ENCODE data around the gene BANF1.
"Not testable (repeated sequence)": the region's sequence is repeated elsewhere in the genome, so short reads cannot be mapped to it uniquely, and the experiment has no call there.

The BANF1 gene

GRCh38 chr11:66008468-66009101 lies 6.3 kb downstream of the BANF1 start (continued):
- no peak for TF ChIP-seq ZNF449 (tag by site-specific recombination; IDR thresholded peaks at IDR 0.05)
- TF ChIP-seq ZNF302 (tag by site-specific recombination; IDR thresholded peaks at IDR 0.05; ENCODE audit: low read depth): no peak
- no peak for TF ChIP-seq EGR2 (tag by site-specific recombination; IDR thresholded peaks at IDR 0.05; ENCODE audit: low read depth)
- no peak for TF ChIP-seq ZNF488 (tag by site-specific recombination; IDR thresholded peaks at IDR 0.05)
- TF ChIP-seq ZFP69B (tag by site-specific recombination; IDR thresholded peaks at IDR 0.05): no peak

- H3K4me1 ChIP-seq (ENCODE audit: control insufficient read depth, insufficient read depth, low read length); H3K4me3 ChIP-seq (ENCODE audit: low read depth, low read length); H3K9me3 ChIP-seq (ENCODE audit: control insufficient read depth, insufficient read depth, low read depth, low read length); H3K27ac ChIP-seq (ENCODE audit: extremely low read depth, low read depth, low read length); POLR2A ChIA-PET: not testable (repeated sequence)
- CTCF ChIA-PET: interaction anchor here (3.1 kb wide), 1 partner anchor 12 kb away, joined by 15 read pairs; no protein-coding TSS in a partner anchor
- H3K36me3 ChIP-seq (ENCODE audit: control insufficient read depth in 2 of 2, insufficient read depth in 1 of 2, low read length in 2 of 2): peaks cover 0 to 14% of the 10 kb centered on the region in 2 experiments; a peak in 1 of 3 replicates
These were observed 7.7 kb downstream of the BANF1 start for GRCh38 chr11:66010036-66010435.

GRCh38 chr11:66011239-66011784 lies 9.0 kb downstream of the BANF1 start:
- Histone ChIP-seq H3K4me1 (ENCODE audit: control insufficient read depth, insufficient read depth, low read length) (no peaks in the 10 kb centered on the region), H3K36me3 (ENCODE audit: control insufficient read depth in 2 of 2, insufficient read depth in 1 of 2, low read length in 2 of 2) (peaks cover 0 to under 1% of the 10 kb centered on the region in 2 experiments; a peak in 1 of 3 replicates), H3K27ac (ENCODE audit: extremely low read depth, low read depth, low read length) (no peak overlapping the region), H3K4me3 (ENCODE audit: low read depth, low read length) (no peak overlapping the region), H3K9me3 (ENCODE audit: control insufficient read depth, insufficient read depth, low read depth, low read length) (no peaks in the 10 kb centered on the region)
- TF ChIP-seq SCRT2 (tag by site-specific recombination; IDR thresholded peaks at IDR 0.05) (peak; percentile 31; the same call in 1 of the 2 replicates), ZNF341 (tag by site-specific recombination; IDR thresholded peaks at IDR 0.05; ENCODE audit: low read depth) (no peak), SCRT1 (tag by site-specific recombination; IDR thresholded peaks at IDR 0.05; ENCODE audit: borderline replicate concordance) (0 out of 2 replicates have a peak, but pooled peaks have one; percentile 12)
- ChIA-PET CTCF (interaction anchor here (0.7 to 3.1 kb wide), 4 partner anchors 11 to 375 kb away, joined by 3 to 15 read pairs (median 4); no protein-coding TSS in a partner anchor), POLR2A (interaction anchor here (0.6 to 1.4 kb wide), 4 partner anchors 9 to 471 kb away, joined by 3 to 5 read pairs (median 3); partner anchors contain the start of genes BANF1, EIF1AD and FIBP)

GRCh38 chr11:66011785-66012303 lies 9.5 kb downstream of the BANF1 start, which contains the start of gene CST6:
Gene CST6, plus strand, starts transcription at chr11:66012008. Its CDS starts 37 bp downstream, at chr11:66012045.
- H3K27ac ChIP-seq (ENCODE audit: extremely low read depth, low read depth, low read length): no peak within 1 kb of the TSS
- no peaks in the 10 kb centered on the region for H3K9me3 ChIP-seq (ENCODE audit: control insufficient read depth, insufficient read depth, low read depth, low read length)
- H3K4me1 ChIP-seq (ENCODE audit: control insufficient read depth, insufficient read depth, low read length): no peaks in the 10 kb centered on the region
- ChIA-PET CTCF (interaction anchor here (1.5 to 3.1 kb wide), 2 partner anchors 10 to 33 kb away, joined by 4 to 15 read pairs; no protein-coding TSS in a partner anchor), POLR2A (interaction anchor here (0.6 to 1.4 kb wide), 4 partner anchors 10 to 471 kb away, joined by 3 to 5 read pairs (median 3); partner anchors contain the start of genes BANF1, EIF1AD and FIBP)
- no peaks in the 10 kb centered on the region for H3K36me3 ChIP-seq (ENCODE audit: control insufficient read depth in 2 of 2, insufficient read depth in 1 of 2, low read length in 2 of 2)
- H3K4me3 ChIP-seq (ENCODE audit: low read depth, low read length): no peak within 1 kb of the TSS
- no peak for TF ChIP-seq ZBTB17 (tag by site-specific recombination; IDR thresholded peaks at IDR 0.05)
- TF ChIP-seq WT1 (tag by site-specific recombination; IDR thresholded peaks at IDR 0.05): no peak
- TF ChIP-seq ZNF488 (tag by site-specific recombination; IDR thresholded peaks at IDR 0.05): no peak
- no peak for TF ChIP-seq ZNF398 (tag by site-specific recombination; IDR thresholded peaks at IDR 0.05)

All from HEK293 (cell line).